ENCODE results near the gene FOCAD.

FOCAD gene

GRCh38 chr9:20722221-20722620 lies 38.2 kb downstream of the FOCAD start:
- in situ Hi-C loops (cut with HindIII; ENCODE audit: low pct_ligation_motif_present, low pct_unique_long_range_greater_than_20kb, low sequenced_read_pairs) = no loop called here
- no peak for DNase-seq

- in situ Hi-C loops (cut with HindIII; ENCODE audit: low pct_ligation_motif_present, low pct_unique_long_range_greater_than_20kb, low sequenced_read_pairs) = no loop called here
- no peak for DNase-seq
Observed at GRCh38 chr9:20725675-20726074, 41.6 kb downstream of the FOCAD start.

GRCh38 chr9:20726144-20726543 lies 42.1 kb downstream of the FOCAD start:
- no peak for DNase-seq
- in situ Hi-C loops (cut with HindIII; ENCODE audit: low pct_ligation_motif_present, low pct_unique_long_range_greater_than_20kb, low sequenced_read_pairs) = no loop called here

GRCh38 chr9:20728493-20729220 lies 44.6 kb downstream of the FOCAD start:
- no peak for DNase-seq
- in situ Hi-C loops (cut with HindIII; ENCODE audit: low pct_ligation_motif_present, low pct_unique_long_range_greater_than_20kb, low sequenced_read_pairs) = no loop called here

- in situ Hi-C loops (cut with HindIII; ENCODE audit: low pct_ligation_motif_present, low pct_unique_long_range_greater_than_20kb, low sequenced_read_pairs) = no loop called here
- DNase-seq = no peak
Observed at GRCh38 chr9:20729523-20729922, 45.5 kb downstream of the FOCAD start.

- in situ Hi-C loops (cut with HindIII; ENCODE audit: low pct_ligation_motif_present, low pct_unique_long_range_greater_than_20kb, low sequenced_read_pairs) = no loop called here
- DNase-seq = no peak
Observed at GRCh38 chr9:20732118-20732517, 48.1 kb downstream of the FOCAD start.

GRCh38 chr9:20734275-20734674 lies 50.2 kb downstream of the FOCAD start:
- in situ Hi-C loops (cut with HindIII; ENCODE audit: low pct_ligation_motif_present, low pct_unique_long_range_greater_than_20kb, low sequenced_read_pairs) = no loop called here
- no peak for DNase-seq

- DNase-seq = no peak
- in situ Hi-C loops (cut with HindIII; ENCODE audit: low pct_ligation_motif_present, low pct_unique_long_range_greater_than_20kb, low sequenced_read_pairs) = no loop called here
Observed at GRCh38 chr9:20740304-20740703, 56.2 kb downstream of the FOCAD start.

- DNase-seq = no peak
- in situ Hi-C loops (cut with HindIII; ENCODE audit: low pct_ligation_motif_present, low pct_unique_long_range_greater_than_20kb, low sequenced_read_pairs) = no loop called here
Observed at GRCh38 chr9:20740929-20741582, 57.0 kb downstream of the FOCAD start.

- DNase-seq = no peak
- in situ Hi-C loops (cut with HindIII; ENCODE audit: low pct_ligation_motif_present, low pct_unique_long_range_greater_than_20kb, low sequenced_read_pairs) = no loop called here
Observed at GRCh38 chr9:20742833-20743232, 58.8 kb downstream of the FOCAD start.

GRCh38 chr9:20744036-20744630 lies 60.1 kb downstream of the FOCAD start:
- no peak for DNase-seq

GRCh38 chr9:20746967-20747366 lies 62.9 kb downstream of the FOCAD start:
- DNase-seq = no peak
- in situ Hi-C loops (cut with HindIII; ENCODE audit: low pct_ligation_motif_present, low pct_unique_long_range_greater_than_20kb, low sequenced_read_pairs) = no loop called here

More at GRCh38 chr9:20744036-20744630, 60.1 kb downstream of the FOCAD start:
- in situ Hi-C loops (cut with HindIII; ENCODE audit: low pct_ligation_motif_present, low pct_unique_long_range_greater_than_20kb, low sequenced_read_pairs) = no loop called here

GRCh38 chr9:20749496-20750198 lies 65.6 kb downstream of the FOCAD start:
- in situ Hi-C loops (cut with HindIII; ENCODE audit: low pct_ligation_motif_present, low pct_unique_long_range_greater_than_20kb, low sequenced_read_pairs) = no loop called here
- no peak for DNase-seq

- in situ Hi-C loops (cut with HindIII; ENCODE audit: low pct_ligation_motif_present, low pct_unique_long_range_greater_than_20kb, low sequenced_read_pairs) = no loop called here
Observed at GRCh38 chr9:20753761-20754160, 69.7 kb downstream of the FOCAD start.

GRCh38 chr9:20754556-20754955 lies 70.5 kb downstream of the FOCAD start:
- in situ Hi-C loops (cut with HindIII; ENCODE audit: low pct_ligation_motif_present, low pct_unique_long_range_greater_than_20kb, low sequenced_read_pairs) = no loop called here
- no peak for DNase-seq

More at GRCh38 chr9:20753761-20754160, 69.7 kb downstream of the FOCAD start:
- no peak for DNase-seq

- DNase-seq = no peak
- in situ Hi-C loops (cut with HindIII; ENCODE audit: low pct_ligation_motif_present, low pct_unique_long_range_greater_than_20kb, low sequenced_read_pairs) = no loop called here
Observed at GRCh38 chr9:20760246-20760891, 76.3 kb downstream of the FOCAD start.

GRCh38 chr9:20770947-20771346 lies 86.9 kb downstream of the FOCAD start:
- no peak for DNase-seq
- in situ Hi-C loops (cut with HindIII; ENCODE audit: low pct_ligation_motif_present, low pct_unique_long_range_greater_than_20kb, low sequenced_read_pairs) = no loop called here

- DNase-seq = no peak
- in situ Hi-C loops (cut with HindIII; ENCODE audit: low pct_ligation_motif_present, low pct_unique_long_range_greater_than_20kb, low sequenced_read_pairs) = no loop called here
Observed at GRCh38 chr9:20771729-20772128, 87.7 kb downstream of the FOCAD start.

- in situ Hi-C loops (cut with HindIII; ENCODE audit: low pct_ligation_motif_present, low pct_unique_long_range_greater_than_20kb, low sequenced_read_pairs) = no loop called here
- no peak for DNase-seq
Observed at GRCh38 chr9:20775683-20776082, 91.6 kb downstream of the FOCAD start.
